Measurements from ENCODE around the gene ZNF606.

Gene ZNF606

DNA sequence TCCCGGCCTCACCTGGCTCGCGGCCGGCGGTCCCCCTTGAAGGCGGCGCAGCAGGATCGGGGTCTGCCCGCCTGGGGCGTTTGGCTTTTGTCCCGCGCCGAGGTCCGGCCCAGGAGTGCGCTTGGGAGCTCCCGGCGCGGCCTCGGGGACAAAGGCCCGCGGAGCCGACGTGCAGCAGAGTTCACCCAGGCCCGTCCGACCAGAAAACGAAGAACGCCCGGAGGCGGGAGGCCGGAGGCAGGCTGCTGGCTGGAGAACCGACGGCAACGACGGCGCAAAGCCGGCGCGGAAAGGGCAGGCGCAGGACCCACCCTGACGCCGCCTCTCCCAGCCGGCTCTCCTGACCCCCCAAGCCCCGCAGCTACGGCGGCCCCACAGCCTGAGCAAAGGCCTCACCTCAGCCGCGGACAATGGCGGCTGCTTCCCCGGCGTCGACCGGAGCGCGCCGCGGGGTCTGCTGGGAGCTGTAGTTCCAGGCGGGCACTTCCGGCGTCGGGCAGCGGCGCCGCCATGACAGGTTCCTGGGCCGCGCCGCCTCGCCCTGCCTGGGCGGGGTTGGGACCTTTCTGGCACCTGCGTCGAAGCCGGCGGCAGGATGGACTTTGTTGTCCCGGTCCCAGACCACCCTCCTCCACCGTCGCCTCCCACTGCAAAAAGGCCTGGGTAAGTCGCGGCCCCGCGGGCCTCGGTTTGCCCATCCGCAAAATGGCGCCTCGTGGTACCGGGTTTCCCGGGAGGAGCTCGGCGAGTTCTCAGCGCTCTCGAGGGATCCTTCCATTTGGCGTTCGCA is at the start of gene ZNF606:
TSS of gene ZNF606 (minus strand) at position 437 of the 790 bp plus-strand sequence. CDS start 1,501 bp downstream, outside the sequence.
- DNase-seq: peak; percentile 87 to 88

DNA sequence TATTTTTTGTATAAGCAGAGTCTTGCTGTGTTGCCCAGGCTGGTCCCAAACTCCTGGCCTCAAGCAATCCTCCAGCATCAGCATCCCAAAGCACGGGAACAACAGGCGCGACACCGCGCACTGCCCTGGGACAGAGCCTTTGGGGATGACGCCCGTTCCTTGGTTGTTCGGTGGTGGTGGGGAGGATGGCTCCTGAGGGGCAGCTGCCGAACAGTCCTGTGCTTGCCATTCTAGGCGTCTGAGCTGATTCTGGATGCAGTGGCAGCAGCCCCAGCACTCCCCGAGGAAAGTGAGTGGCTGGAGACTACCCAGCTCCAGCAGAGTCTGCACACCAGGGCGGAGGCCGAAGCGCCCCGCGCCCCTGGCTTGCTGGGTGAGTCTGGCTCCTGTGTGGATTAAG is 49.6 kb upstream of the ZNF606 start:
- no peak for DNase-seq

DNA sequence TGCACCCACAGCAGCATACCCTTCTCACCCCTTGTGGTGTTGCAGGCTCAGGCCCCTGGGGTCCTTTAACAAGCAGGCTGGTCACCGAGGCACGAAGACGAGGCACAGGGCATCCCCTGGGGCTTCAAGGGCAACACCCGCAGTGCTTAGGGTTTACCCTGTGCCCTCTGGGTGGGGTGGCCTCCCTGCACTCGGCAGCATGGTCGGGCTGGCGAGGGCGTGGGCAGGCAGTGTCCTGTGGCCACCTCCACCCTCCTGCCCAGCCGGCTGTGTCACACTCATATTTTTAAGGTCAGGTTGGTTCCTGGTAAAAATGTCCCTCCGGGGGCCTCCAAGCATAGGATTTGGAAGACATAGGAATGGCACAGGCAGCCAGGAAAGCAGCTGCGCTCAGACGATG is 45.1 kb upstream of the ZNF606 start:
- DNase-seq: no peak

DNA sequence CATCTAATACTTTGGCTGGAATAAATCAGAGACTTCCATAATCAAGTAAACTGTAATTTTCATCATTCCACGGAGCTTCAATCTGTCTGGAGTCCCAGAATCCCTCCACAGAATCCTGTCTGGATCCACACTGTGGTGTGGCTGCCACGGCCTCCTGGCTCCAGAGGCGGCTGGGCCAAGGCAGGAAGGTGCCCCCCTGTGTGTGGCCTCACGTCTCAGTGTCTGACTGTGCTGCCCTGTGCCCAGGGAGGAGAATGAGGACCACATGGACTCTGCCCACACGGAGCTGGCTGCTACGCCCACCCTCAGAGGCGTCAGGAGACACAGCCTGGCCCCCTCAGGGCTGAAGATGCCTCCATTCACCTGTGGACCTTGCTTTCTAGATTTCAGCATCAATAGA is 44.2 kb upstream of the ZNF606 start:
- DNase-seq: no peak

DNA sequence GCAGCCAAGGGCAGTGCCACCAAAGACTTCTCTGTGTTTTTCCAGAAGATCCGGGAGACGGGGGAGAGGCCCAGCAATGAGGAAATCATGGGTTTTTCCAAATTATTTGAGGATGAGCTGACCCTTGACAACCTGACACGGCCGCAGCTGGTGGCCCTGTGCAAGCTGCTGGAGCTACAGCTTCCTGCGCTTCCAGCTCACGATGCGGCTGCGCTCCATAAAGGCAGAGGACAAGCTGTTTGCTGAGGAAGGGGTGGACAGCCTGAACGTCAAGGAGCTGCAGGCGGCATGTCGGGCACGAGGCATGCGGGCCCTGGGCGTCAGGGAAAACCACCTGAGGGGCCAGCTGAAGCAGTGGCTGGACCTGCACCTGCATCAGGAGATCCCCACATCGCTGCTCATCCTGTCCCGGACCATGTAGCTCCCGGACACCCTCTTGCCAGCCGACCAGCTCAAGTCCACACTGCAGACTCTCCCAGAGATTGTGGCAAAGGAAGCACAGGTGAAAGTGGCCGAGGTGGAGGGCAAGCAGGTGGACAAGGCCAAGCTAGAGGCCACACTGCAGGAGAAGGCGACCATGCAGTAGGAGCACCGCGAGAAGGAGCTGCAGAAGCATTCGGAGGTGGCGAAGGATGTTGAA is 42.9 kb upstream of the ZNF606 start:
- no peak for DNase-seq

DNA sequence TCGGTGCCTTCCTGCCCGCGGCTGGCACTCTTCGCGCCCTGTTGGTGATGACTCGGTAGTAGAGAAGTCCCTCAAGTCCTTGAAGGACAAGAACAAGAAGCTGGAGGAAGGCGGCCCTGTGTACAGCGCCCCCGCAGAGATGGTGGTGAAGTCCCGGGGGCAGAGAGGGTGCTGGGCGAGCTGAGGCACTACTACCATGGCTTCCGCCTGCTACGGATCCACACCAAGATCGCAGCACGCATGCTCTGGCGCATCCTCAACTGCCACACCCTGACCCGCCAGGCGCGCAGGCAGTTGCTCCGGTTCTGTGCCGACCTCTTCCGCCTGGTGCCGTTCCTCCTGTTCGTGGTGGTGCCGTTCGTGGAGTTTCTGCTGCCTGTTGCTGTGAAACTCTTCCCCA is 42.3 kb upstream of the ZNF606 start:
- no peak for DNase-seq

DNA sequence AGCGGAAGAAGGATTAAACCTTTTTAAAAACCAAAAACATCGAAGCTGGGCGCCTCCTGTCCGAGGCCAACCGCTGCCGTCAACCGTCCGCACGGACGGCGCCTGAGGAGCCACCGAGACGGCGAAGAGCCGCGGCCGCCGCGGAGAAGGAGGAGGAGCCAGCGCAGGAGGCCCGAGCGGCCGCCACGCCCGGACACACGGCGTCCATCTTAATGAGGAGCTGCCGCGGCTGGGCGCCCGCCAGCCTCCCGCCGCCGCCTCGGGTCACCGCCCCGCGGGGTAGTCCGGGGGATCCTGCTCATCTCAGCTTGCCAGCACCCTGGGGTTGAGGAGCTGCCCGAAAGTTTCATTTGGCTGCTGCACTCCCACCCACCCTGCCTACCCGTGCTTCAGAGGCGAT is 41.8 kb upstream of the ZNF606 start:
- DNase-seq: no peak

DNA sequence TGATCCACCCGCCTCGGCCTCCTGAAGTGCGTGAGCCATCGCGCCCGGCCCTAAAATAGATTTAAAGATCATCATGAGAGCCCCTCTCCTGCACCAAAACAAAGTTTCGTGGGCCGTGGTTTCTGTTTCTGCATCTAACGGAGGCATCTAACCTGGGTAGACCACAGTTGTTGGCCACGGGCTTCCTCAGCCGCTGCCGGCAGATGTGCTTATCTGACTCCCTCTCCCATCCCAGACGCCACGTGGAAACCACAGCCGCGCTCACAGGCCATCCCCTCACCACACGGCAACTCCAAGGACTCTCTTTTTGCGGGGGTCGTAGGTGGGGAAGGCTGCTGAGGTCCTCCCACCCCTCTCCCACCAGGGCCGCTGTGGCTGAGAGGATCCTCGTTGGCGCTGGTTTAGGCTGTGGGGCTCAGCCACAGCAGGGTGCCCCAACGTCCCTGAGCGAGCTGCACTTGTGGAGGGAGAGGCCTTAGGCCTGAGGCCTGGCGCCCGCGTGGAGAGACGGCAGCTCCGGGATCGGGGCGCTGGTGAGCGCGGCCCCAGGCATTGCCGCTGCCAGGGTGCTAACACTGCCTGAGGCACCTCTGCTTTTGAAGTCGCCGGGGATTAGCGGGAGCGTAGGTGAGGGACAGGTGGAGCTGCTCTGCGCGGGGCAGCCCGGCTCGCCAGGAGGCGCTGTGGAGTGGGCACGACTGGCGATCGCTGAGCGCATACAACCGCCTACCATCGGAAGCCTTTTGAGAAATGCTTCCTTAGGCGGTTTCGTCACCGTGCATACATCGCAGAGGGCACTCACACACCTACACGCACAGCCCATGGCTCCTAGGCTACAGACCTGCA is 40.1 kb upstream of the ZNF606 start:
- DNase-seq: no peak

DNA sequence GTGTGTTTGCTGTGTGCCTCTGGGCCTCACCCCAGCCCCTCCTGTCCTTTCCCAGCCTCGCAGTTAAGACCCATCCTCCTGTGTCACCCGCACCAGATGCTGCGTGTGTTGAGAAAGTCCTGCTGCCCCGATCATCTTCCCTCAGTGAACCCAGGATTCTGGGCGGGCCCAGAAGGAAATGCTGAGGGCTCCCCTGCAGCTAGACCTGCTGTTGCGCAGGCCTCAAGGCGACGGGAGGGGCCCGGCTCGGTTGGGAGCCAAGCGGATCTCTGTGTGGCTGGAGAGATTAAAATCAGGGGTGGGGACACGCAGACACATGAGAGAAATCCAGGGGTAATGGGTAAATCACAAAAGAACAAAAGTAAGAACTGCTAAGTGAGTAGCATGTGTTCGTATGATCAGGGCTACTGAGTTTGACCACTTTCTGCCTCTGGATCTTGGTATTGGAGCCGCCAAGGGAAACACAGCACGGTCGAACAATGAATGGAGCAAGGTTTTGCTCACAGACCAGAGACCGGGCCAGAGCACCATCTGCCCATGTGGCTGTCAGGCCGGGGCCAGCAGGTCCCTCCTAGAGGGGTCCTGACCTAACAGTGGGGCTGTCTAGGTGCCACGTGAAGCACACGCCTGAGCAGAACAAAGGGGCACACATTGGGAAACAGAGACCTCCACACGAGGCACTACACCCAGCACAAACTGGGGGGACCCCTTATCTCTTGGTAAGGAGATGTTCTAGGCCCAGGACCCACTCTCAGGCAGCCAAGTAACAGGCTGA is 38.3 kb upstream of the ZNF606 start:
- no peak for DNase-seq

DNA sequence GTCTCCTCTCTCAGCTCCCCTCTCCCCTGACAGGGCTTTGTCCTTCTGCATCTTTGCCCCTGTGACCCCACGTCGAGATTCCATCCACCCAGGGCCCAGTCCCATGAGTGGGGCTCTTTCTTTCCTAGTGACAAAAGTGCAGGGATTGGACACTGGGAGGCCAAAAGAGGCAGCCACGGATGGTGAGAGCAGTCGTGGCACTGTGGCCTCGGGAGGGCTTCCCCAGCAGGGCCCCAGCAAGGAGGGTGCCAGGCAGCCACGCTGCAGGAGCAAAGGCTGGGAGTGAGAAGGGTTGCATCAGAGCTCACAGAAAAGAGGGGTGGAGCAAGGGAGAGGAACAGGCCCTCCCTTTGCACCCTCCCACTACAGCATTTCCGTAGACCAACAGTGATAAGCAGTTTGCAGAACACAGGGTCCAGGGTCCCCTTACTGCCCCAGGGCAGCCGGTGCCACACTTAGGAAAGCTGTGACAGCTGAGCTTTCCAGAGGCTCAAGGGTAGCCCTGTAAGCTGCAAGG is 36.1 kb upstream of the ZNF606 start:
- DNase-seq: no peak

DNA sequence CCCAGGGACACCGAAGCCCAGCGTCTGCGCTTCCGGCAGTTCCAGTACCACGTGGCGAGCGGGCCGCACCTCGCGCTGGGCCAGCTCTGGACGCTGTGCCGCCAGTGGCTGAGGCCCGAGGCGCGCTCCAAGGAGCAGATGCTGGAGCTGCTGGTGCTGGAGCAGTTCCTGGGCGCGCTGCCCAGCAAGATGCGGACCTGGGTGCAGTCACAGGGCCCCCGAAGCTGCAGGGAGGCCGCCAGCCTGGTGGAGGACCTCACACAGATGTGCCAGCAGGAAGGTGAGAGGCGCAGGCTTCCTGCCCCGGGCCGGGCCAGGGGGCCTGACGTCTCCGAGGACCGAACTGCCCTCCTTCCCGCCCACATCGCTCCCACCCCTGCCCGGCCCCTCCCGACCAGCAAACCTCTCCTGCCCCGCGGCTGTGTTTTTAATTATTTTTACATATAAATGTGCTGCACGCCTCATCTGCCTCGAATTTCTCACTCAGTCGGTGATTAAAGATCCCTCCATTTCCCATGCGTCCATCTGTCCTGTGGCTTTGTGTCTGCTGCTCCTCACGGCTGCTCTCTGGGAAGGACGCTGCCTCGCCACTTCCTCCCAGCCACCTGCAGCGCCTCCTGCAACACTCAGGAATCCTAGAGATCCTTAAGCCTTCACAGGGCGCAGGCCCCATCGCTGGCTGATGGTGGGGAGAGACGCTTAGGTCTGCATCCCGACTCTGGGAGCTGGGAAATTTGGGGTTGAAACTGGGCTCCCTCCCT is 35.5 kb upstream of the ZNF606 start:
- no peak for DNase-seq

DNA sequence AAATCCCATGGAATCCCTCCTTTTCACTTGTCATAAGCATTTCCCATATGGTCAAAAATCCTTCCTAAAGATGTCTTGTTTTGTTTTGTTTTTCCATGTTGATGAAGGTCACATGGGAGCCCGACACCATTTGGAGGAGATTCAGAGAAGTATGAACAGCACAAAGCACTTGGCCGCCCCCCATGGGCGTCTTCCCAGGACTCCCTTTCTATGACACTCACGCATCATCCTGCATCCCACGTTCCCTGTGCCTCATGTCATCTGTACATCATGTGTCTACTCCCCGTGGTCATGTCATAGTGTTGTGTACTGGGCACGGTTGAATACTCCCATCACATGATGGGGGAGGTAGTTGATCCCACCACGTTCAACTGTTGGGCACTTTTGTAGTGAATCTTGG is 33.2 kb upstream of the ZNF606 start:
- DNase-seq: no peak

DNA sequence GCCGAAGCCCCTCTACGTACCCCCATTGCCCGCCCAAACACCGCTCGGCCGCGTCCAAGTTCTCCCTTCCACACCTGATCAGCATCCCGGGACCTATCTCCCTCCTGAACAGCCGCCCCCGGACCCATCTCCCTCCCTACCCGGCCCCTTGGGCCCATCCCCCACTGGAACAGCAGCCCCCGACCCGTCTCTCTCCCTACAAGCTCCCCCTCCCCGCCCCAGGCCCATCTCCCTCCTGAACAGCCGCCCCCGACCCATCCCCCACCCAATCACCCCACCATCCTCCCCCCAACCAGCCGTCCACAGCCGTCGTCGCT is 31.8 kb upstream of the ZNF606 start:
- no peak for DNase-seq

DNA sequence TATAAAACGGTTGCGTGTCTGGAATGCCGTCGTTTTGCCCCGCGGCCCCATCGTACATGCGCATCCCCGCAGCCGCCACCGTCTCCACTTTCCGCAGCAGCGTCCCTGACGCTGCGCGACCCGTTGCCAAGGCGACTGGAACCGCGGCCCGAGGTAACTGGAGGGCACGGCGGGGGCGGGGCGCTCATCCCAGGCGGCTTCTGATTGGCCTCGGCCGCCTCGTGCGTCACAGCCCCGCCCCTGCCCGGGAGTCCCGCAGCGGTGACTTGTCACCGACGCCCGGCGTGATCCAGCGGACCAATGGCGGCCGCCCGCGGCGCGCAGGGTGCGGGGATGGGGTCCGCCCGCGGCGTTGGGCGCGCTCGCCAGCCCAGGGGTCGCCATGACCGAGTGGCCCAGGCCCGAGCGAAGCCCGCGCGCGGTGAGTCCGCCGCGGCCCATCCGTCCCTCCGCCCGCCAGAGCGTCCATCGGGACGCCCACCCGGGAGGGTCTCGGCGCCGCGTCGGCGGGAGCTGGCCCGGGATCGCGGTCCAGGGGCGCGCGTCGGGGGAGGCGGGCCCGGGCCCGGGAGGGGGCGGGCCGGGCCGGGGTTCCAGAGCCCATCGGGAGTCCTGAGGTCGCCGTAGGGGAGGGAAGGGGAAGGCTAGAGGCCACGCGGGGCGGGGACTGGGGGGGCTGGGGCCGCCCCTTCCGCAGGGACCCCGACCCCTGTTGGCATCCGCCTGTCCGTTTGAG is 31.3 kb upstream of the ZNF606 start, which contains the start of gene ZSCAN1:
TSS of gene ZSCAN1 (plus strand) at position 285 of the 736 bp plus-strand sequence. CDS start 3,812 bp downstream, outside the sequence.
- DNase-seq: peak; percentile 6 to 71

DNA sequence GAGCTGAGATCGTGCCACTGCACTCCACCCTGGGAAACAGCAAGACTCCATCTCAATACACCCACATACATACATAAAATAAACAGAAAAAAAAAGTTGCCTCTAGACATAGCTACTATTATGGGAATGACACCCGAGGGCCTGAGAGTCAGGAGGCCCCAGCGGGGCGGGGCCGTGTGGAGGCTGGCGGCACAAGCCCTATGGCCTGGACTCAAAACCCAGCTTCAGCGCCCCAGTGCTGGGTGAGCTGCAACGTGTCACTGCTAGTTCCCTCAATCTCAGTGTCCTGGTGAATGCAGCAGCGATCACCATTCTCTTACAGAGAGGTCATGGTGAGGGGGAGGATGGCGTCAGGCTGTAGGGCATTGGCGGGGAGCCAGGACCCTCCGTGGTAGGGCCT is 22.0 kb upstream of the ZNF606 start:
- DNase-seq: no peak

DNA sequence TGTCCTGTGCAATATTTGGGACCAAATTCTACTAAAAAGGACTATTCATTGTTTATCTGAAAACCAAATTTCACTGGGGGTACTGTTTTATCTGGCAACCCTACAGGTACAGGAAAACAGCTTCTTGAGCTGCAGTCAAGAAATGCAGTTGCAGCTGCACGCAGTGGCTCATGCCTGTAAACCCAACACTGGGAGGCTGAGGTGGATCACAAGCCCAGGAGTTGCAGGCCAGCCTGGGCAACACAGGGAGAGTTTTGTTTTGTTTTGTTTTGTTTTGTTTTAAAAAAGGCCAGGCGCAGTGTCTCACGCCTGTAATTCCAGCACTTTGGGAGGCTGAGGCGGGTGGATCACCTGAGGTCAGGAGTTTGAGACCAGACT is 19.7 kb upstream of the ZNF606 start:
- DNase-seq: no peak

DNA sequence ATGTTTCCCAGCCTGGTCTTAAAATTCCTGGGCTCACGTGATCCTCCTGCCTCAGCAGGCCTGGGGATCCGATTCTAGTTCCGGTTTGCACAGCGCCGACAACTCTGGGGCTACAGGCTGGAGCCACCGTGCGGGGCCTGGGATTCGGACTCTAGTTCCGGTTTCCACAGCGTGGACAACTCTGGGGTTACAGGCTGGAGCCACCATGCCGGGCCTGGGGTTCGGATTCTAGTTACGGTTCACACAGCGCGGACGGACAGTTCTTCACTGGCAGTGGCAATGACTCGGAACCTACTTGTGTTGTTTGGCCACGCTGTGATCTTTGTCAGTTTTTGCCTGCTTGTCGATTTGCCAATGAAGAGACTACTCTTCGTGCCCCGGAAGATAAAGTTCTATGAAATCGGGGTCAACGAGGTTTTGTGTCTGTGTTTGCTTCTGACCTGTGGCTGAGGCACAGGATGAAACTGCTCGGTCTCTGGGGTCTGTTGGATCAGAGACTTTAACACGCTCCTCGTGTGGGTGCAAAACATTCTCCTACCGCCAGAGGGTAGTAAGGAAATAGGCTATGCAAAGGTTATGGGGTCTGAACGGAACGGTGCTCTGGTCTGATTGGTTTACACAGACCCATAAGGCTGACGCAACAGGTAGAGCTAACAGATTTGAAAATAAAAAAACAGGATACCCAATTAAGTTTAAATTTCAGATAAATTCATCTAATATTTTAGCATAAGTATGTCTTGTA is 19.1 kb upstream of the ZNF606 start:
- DNase-seq: peak; percentile 53 to 67

DNA sequence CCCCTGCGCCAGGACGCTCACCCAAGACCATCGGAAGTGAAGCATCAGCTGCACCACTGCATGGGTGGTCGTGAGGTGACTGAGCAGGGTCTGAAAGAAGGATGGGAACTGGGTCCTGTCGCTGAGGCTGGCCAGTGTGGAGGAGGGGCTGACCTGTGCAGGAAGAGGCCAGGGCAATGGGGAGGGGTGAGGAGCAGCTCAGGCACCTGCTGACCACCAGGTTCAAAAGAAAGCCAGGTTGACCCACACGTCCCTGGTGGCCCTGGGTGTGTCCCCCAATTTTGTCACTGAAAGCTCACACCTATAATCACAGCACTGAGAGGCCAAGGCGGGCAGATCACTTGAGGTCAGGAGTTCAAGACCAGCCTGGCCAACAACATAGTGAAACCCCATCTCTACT is 17.5 kb upstream of the ZNF606 start:
- no peak for DNase-seq

DNA sequence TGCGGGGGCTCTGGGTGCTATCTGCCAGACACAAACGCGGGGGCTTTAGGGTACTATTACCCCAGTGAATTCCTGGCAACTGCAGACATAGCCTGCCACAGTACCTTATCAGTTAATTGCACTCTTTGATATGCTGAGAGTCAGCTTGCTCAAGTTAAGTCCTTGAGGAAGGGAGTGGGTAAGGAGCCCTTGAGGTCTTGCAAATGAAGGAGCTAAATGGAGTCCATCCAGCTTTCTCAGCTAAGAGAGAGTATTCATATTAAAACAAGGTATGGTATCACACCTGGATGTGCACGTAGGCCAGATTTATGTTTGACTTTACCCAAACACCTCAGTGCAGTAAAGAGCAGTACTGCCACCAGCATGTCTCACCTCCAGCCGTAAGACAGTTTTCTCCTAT is 11.5 kb upstream of the ZNF606 start:
- DNase-seq: no peak

DNA sequence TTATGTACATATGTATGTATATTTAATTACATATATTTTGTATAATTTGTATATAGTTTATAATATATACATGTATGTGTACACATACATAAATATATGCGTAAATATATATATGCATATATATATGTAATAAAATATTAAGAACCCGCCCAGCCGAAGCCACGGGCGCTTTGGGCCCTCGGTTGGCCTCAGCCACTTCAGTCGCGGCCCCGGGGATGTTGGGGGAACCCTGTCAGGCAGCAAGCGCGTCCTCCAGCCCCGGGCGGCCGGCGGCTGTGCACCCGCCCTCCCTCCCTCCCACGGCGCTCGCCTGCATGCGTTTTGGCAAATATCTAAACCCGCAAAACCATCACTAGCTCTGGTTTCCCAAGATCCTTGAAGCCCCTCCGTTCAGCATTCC is 7.9 kb upstream of the ZNF606 start:
- no peak for DNase-seq
